ENCODE results near the gene IGLL5. TPM values are rescaled to one million over a fixed set of nuclear protein-coding genes. Genes with fewer than 3 reads are reported as not detected.

The IGLL5 gene
- total and polyA plus RNA-seq, 2 donors (not counting 1 experiment from before 2014, with no cell fraction given), result not detected

- no peaks in the 10 kb centered on the region for H3K9me3 ChIP-seq (ENCODE audit: control insufficient read depth, insufficient read depth, low read depth, low read length)
- no peaks in the 10 kb centered on the region for H3K36me3 ChIP-seq (ENCODE audit: control insufficient read depth, insufficient read depth, low read length)
- no peak overlapping the region for H3K27ac ChIP-seq (ENCODE audit: insufficient read depth, low read length)
- no peak overlapping the region for H3K4me2 ChIP-seq (ENCODE audit: extremely low read depth, insufficient read depth, low read length)
- no peaks in the 10 kb centered on the region for H3K27me3 ChIP-seq (ENCODE audit: control insufficient read depth, insufficient read depth, low read length)
- H3K4me3 ChIP-seq (replicated peaks in 1 of 4; ENCODE audit: control extremely low read depth in 1 of 4, insufficient read depth in 1 of 4, low read depth in 3 of 4, low read length in 4 of 4), result no peak overlapping the region
- H3K79me2 ChIP-seq (ENCODE audit: control insufficient read depth, insufficient read depth, low read length), result no peaks in the 10 kb centered on the region
- H2AFZ ChIP-seq (ENCODE audit: low read length), result no peak overlapping the region
- TF ChIP-seq, protein P1, sequence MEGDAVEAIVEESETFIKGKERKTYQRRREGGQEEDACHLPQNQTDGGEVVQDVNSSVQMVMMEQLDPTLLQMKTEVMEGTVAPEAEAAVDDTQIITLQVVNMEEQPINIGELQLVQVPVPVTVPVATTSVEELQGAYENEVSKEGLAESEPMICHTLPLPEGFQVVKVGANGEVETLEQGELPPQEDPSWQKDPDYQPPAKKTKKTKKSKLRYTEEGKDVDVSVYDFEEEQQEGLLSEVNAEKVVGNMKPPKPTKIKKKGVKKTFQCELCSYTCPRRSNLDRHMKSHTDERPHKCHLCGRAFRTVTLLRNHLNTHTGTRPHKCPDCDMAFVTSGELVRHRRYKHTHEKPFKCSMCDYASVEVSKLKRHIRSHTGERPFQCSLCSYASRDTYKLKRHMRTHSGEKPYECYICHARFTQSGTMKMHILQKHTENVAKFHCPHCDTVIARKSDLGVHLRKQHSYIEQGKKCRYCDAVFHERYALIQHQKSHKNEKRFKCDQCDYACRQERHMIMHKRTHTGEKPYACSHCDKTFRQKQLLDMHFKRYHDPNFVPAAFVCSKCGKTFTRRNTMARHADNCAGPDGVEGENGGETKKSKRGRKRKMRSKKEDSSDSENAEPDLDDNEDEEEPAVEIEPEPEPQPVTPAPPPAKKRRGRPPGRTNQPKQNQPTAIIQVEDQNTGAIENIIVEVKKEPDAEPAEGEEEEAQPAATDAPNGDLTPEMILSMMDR (conservative IDR thresholded peaks at IDR 0.05 in 1 of 2, IDR thresholded peaks at IDR 0.05 in 1 of 2; ENCODE audit: low read depth in 1 of 2, low read length in 2 of 2), result no peak
- no peak for TF ChIP-seq EZH2 (IDR thresholded peaks at IDR 0.05; ENCODE audit: low read length, missing control alignments)
- H4K20me1 ChIP-seq (ENCODE audit: control insufficient read depth, extremely low read depth, insufficient read depth, low read length), result no peaks in the 10 kb centered on the region
- no peak for DNase-seq (ENCODE audit: low read depth in 2 of 2)
- no peaks in the 10 kb centered on the region for H3K4me1 ChIP-seq (ENCODE audit: control insufficient read depth, extremely low read depth, insufficient read depth, low read length)
- H3K9ac ChIP-seq (ENCODE audit: insufficient read depth, low read length), result no peak overlapping the region
These were observed 4.4 kb upstream of the IGLL5 start for GRCh38 chr22:22883090-22883727.

DNA sequence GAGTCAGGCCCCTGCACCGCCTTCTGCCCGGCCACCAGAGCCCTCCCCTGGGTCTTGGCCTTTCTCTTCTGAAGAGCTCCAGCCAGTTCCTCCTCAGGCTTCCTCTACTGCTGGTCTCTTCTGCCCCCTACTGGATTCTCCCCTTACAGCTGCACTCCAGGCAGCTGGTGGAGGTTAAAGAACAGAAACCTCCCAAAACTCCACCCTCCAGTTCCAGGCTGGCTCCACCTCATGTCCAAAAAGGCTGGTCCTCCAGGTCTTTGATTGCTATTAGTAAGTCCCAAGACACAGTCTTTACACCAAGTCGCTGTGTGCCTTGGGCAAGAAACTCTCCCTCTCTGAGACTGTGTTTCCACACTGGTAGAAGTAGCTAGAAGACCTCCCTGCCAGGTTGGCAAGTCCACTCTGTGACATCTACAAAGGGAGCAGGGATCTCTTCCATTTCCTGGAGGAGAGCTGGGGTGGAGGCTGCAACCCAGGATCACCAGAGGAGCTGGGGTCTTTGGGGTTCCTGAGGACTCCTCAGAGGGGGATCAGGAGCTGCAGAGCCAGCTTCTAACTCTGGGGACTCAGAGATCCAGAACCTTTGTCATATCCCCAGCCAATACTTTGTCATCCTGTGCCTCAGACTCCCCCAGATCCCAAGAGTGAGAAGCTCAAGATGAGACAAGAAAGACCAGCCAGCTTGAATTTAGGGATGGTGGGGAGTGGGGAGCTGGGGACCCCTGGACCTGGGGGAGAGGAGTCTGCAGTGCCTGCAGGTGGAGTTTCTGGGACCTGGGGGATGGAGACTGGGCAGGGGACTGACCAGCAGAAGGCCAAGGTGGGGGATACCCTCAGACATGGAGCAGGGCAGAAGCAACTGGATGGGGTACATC is 3.4 kb upstream of the IGLL5 start:
- H3K36me3 ChIP-seq (ENCODE audit: control insufficient read depth, insufficient read depth, low read length), result no peaks in the 10 kb centered on the region
- no peak overlapping the region for H3K27ac ChIP-seq (ENCODE audit: insufficient read depth, low read length)
- no peak overlapping the region for H3K9ac ChIP-seq (ENCODE audit: insufficient read depth, low read length)
- no peak for TF ChIP-seq EZH2 (IDR thresholded peaks at IDR 0.05; ENCODE audit: low read length, missing control alignments)
- TF ChIP-seq, protein P1 (conservative IDR thresholded peaks at IDR 0.05 in 1 of 2, IDR thresholded peaks at IDR 0.05 in 1 of 2; ENCODE audit: low read depth in 1 of 2, low read length in 2 of 2), result peak; percentile 45 to 72
- H2AFZ ChIP-seq (ENCODE audit: low read length), result no peak overlapping the region
- no peaks in the 10 kb centered on the region for H3K9me3 ChIP-seq (ENCODE audit: control insufficient read depth, insufficient read depth, low read depth, low read length)
- DNase-seq (ENCODE audit: low read depth in 2 of 2), result peak; percentile 12 to 64
- H3K4me1 ChIP-seq (ENCODE audit: control insufficient read depth, extremely low read depth, insufficient read depth, low read length), result no peaks in the 10 kb centered on the region
- no peak overlapping the region for H3K4me2 ChIP-seq (ENCODE audit: extremely low read depth, insufficient read depth, low read length)
- H4K20me1 ChIP-seq (ENCODE audit: control insufficient read depth, extremely low read depth, insufficient read depth, low read length), result no peaks in the 10 kb centered on the region
- no peaks in the 10 kb centered on the region for H3K27me3 ChIP-seq (ENCODE audit: control insufficient read depth, insufficient read depth, low read length)
- H3K79me2 ChIP-seq (ENCODE audit: control insufficient read depth, insufficient read depth, low read length), result no peaks in the 10 kb centered on the region
- no peak overlapping the region for H3K4me3 ChIP-seq (replicated peaks in 1 of 4; ENCODE audit: control extremely low read depth in 1 of 4, insufficient read depth in 1 of 4, low read depth in 3 of 4, low read length in 4 of 4)

Measured in fibroblast of lung (primary cell).